HCT116 (cell line): ENCODE data around the gene FBXL7. TPM values are rescaled to one million over a fixed set of nuclear protein-coding genes. Genes with fewer than 3 reads are reported as not detected.

ENCODE experiments used
- ATAC-seq: fragments of 200-7000 bp; cut with Tn5 transposase; 2 replicates; pipeline ENCODE4 v1.9.1; 2020; ENCODE audit warnings: mild to moderate bottlenecking, moderate library complexity
- BruUV-seq: library from RNA; stranded (reverse); fragments of 400-500 nt; replicated peaks from 2 replicates; lab custom pipeline; 2021; lab: Mats Ljungman, UMichigan
- CTCF ChIA-PET: fragments of 300-600 bp; sonication (Branson Sonifier 250); formaldehyde crosslinking; loops from one replicate; lab custom pipeline; 2021; ENCODE audit warnings: antibody characterized with exemption; lab: Charles Lee
- POLR2A ChIA-PET: fragments of 300-600, 350-600 bp; sonication (Branson Sonifier 250); formaldehyde crosslinking; loops from one replicate; lab custom pipeline; 2021; ENCODE audit warnings: antibody characterized with exemption; lab: Charles Lee
- RAD21 ChIA-PET, 2 experiments: fragments of 300-600 bp; sonication (Branson Sonifier 250); formaldehyde crosslinking; loops; one replicate each; lab custom pipeline; 2023; ENCODE audit warnings: low total read pairs in 2 of 2; ENCODE audit not compliant: uncharacterized antibody in 2 of 2, unreplicated experiment in 2 of 2, low non-redundant PET in 1 of 2; lab: Charles Lee
- DNase-seq: peaks from one replicate; pipeline ENCODE4 v3.0.0-alpha.2; 2010; ENCODE audit warnings: low read depth, low spot score
- H2AFZ ChIP-seq: fragments of 200-600 bp; shearing (Covaris generic), sonication (generic); 2 replicates; pipeline ENCODE4 v1.6.1; 2017; ENCODE audit warnings: low read depth, mixed run types, mixed read lengths, antibody characterized with exemption, low read length; ENCODE audit not compliant: poor library complexity, severe bottlenecking
- H3K27ac ChIP-seq: 2 replicates; pipeline ENCODE4 v1.5.1; 2012; ENCODE audit warnings: low read depth, low read length
- H3K27me3 ChIP-seq: fragments of 200-600 bp; sonication (generic); 2 replicates; pipeline ENCODE4 v1.6.1; 2016; ENCODE audit warnings: mixed run types, low read length, mixed read lengths; ENCODE audit not compliant: insufficient read depth
- H3K36me3 ChIP-seq, 2 experiments: fragments of 200-500 bp in 1 of 2; fragments of 200-600 bp in 1 of 2; sonication (Bioruptor generic) in 1 of 2; sonication (generic) in 1 of 2; 2 replicates each; pipeline versions ENCODE4 v1.5.1 to v1.6.1; 2014 to 2016; ENCODE audit warnings: low read length in 2 of 2, inconsistent platforms in 1 of 2, mixed read lengths in 1 of 2, mixed run types in 1 of 2; ENCODE audit not compliant: insufficient read depth in 2 of 2, control insufficient read depth in 1 of 2
- H3K4me1 ChIP-seq, 2 experiments: fragments of 200-600 bp in 1 of 2; sonication (generic) in 1 of 2; 2 replicates each; pipeline versions ENCODE4 v1.5.1 to v1.6.1; 2012 to 2017; ENCODE audit warnings: low read length in 2 of 2, inconsistent platforms in 1 of 2, mild to moderate bottlenecking in 1 of 2, mixed read lengths in 1 of 2, mixed run types in 1 of 2, moderate library complexity in 1 of 2; ENCODE audit not compliant: insufficient read depth in 2 of 2, control insufficient read depth in 1 of 2
- H3K4me2 ChIP-seq: fragments of 200-600 bp; sonication (generic); 2 replicates; pipeline ENCODE4 v1.6.1; 2017; ENCODE audit warnings: mixed run types, low read length, mixed read lengths
- H3K4me3 ChIP-seq, 2 experiments: fragments of 200-600 bp in 1 of 2; sonication (generic) in 1 of 2; replicated peaks in 1 of 2; 2 replicates each; pipeline ENCODE4 v1.5.1; 2011 to 2016; ENCODE audit warnings: low read length in 2 of 2, control low read depth in 1 of 2, low read depth in 1 of 2, mild to moderate bottlenecking in 1 of 2, mixed read lengths in 1 of 2, mixed run types in 1 of 2
- H3K79me2 ChIP-seq: fragments of 200-600 bp; sonication (generic); 2 replicates; pipeline ENCODE4 v1.6.1; 2017; ENCODE audit warnings: mild to moderate bottlenecking, mixed run types, low read length, moderate library complexity, mixed read lengths; ENCODE audit not compliant: insufficient read depth
- H3K9ac ChIP-seq: fragments of 200-600 bp; sonication (generic); 2 replicates; pipeline ENCODE4 v1.6.1; 2016; ENCODE audit warnings: low read length, mixed read lengths
- H3K9me2 ChIP-seq: fragments of 200-600 bp; sonication (generic), shearing (Covaris generic); 2 replicates; pipeline ENCODE4 v1.6.1; 2017; ENCODE audit warnings: mixed run types, mild to moderate bottlenecking, moderate library complexity; ENCODE audit not compliant: insufficient read depth
- H3K9me3 ChIP-seq, 2 experiments: fragments of 200-500 bp in 1 of 2; fragments of 200-600 bp in 1 of 2; sonication (Bioruptor generic) in 1 of 2; sonication (generic) in 1 of 2; 2 replicates each; pipeline ENCODE4 v1.6.1; 2014 to 2017; ENCODE audit warnings: low read length in 2 of 2, mixed read lengths in 2 of 2, inconsistent platforms in 1 of 2, low read depth in 1 of 2, mild to moderate bottlenecking in 1 of 2, mixed run types in 1 of 2, moderate library complexity in 1 of 2; ENCODE audit not compliant: control insufficient read depth in 1 of 2, insufficient read depth in 1 of 2
- H4K20me1 ChIP-seq: fragments of 200-600 bp; sonication (generic), shearing (Covaris generic); 2 replicates; pipeline ENCODE4 v1.6.1; 2017; ENCODE audit warnings: mixed run types, mild to moderate bottlenecking, moderate library complexity; ENCODE audit not compliant: insufficient read depth
- ATF3 ChIP-seq: IDR thresholded peaks from 2 replicates; pipeline ENCODE4 v1.6.1; 2012
- CBX3 ChIP-seq: IDR thresholded peaks from 2 replicates; pipeline ENCODE4 v1.6.1; 2012; ENCODE audit warnings: low read depth
- CTCF ChIP-seq, 3 experiments: fragments of 200-600 bp in 1 of 3; sonication (generic) in 1 of 3; IDR thresholded peaks in 2 of 3; conservative IDR thresholded peaks in 1 of 3; 2 replicates each; pipeline ENCODE4 v1.5.1; 2012 to 2017; ENCODE audit warnings: low read depth in 2 of 3, low read length in 2 of 3, antibody characterized with exemption in 1 of 3, borderline replicate concordance in 1 of 3, control low read depth in 1 of 3, mild to moderate bottlenecking in 1 of 3, mixed read lengths in 1 of 3, mixed run types in 1 of 3, moderate library complexity in 1 of 3; ENCODE audit not compliant: insufficient read depth in 1 of 3
- EGR1 ChIP-seq: IDR thresholded peaks from 2 replicates; pipeline ENCODE4 v1.6.1; 2012; ENCODE audit warnings: low read depth
- EZH2phosphoT487 ChIP-seq: fragments of 200-600 bp; IDR thresholded peaks from 2 replicates; pipeline ENCODE4 v1.6.1; 2018; ENCODE audit warnings: antibody characterized with exemption, borderline replicate concordance
- JUND ChIP-seq: IDR thresholded peaks from 2 replicates; pipeline ENCODE4 v1.6.1; 2012
- POLR2A ChIP-seq: IDR thresholded peaks from 2 replicates; pipeline ENCODE4 v1.7.0; 2011; ENCODE audit warnings: borderline replicate concordance; ENCODE audit not compliant: insufficient read depth, insufficient read length; ENCODE audit errors: extremely low read depth
- RAD21 ChIP-seq: IDR thresholded peaks from 2 replicates; pipeline ENCODE4 v1.6.1; 2012; ENCODE audit warnings: low read depth, mild to moderate bottlenecking
- SIN3A ChIP-seq: IDR thresholded peaks from 2 replicates; pipeline ENCODE4 v1.6.1; 2012; ENCODE audit warnings: low read depth
- SP1 ChIP-seq: IDR thresholded peaks from 2 replicates; pipeline ENCODE4 v1.6.1; 2012; ENCODE audit warnings: low read depth
- SRF ChIP-seq: IDR thresholded peaks from 2 replicates; pipeline ENCODE4 v1.6.1; 2012; ENCODE audit warnings: low read depth
- intact Hi-C: fragments of 100-400 bp; cut with micrococcal nuclease; formaldehyde crosslinking; loops from 2 replicates; pipeline ENCODE4 v1.10.0; 2022
- total RNA-seq: library from RNA; stranded (reverse); gene quantifications from one replicate; pipeline ENCODE4 v1.2.1, GENCODE V29; 2021; ENCODE audit not compliant: unreplicated experiment

FBXL7 gene
- total RNA-seq, 1 experiment from 2014 or later: 0.05 TPM

- POLR2A ChIA-PET: no interaction called here
- no peaks in the 10 kb centered on the region for H3K4me1 ChIP-seq
- RAD21 ChIA-PET: no interaction called here
- no peak for DNase-seq
- H3K9me3 ChIP-seq: peaks cover 1 to 32% of the 10 kb centered on the region in 2 experiments; a peak in 2 of 4 replicates
- H3K4me3 ChIP-seq: no peak overlapping the region
- no peaks in the 10 kb centered on the region for H4K20me1 ChIP-seq
- BruUV-seq: no TSS peak
- H3K9me2 ChIP-seq: no peaks in the 10 kb centered on the region
- H3K27me3 ChIP-seq: no peaks in the 10 kb centered on the region
- no peak for ATAC-seq
- H2AFZ ChIP-seq: no peak overlapping the region
- H3K79me2 ChIP-seq: no peaks in the 10 kb centered on the region
- H3K27ac ChIP-seq: no peak overlapping the region
- TF ChIP-seq JUND (no peak), SIN3A (no peak), SP1 (no peak), EZH2phosphoT487 (no peak), ATF3 (no peak), RAD21 (no peak), POLR2A (no peak), EGR1 (no peak), SRF (no peak), CBX3 (no peak), CTCF (IDR thresholded peaks at IDR 0.05 in 2 of 3, conservative IDR thresholded peaks at IDR 0.05 in 1 of 3; ENCODE audit: borderline replicate concordance in 1 of 3, insufficient read depth in 1 of 3, low read depth in 2 of 3, low read length in 2 of 3) (no peak)
- TF ChIP-seq, all 23 proteins: peak for 0
- no peak overlapping the region for H3K9ac ChIP-seq
- H3K4me2 ChIP-seq: no peak overlapping the region
- CTCF ChIA-PET: no interaction called here
- no peaks in the 10 kb centered on the region for H3K36me3 ChIP-seq
- intact Hi-C loops: no loop called here
Observed at GRCh38 chr5:15529821-15530220, 29.8 kb downstream of the FBXL7 start.
